ENCODE results near the gene SLC45A2.

Gene SLC45A2

GRCh38 chr5:34005211-34005610 lies 20.7 kb upstream of the SLC45A2 start:
- no peak for TF ChIP-seq CTCF (IDR thresholded peaks at IDR 0.05)
- H3K4me1 Mint-ChIP-seq, result peaks cover 87% of the 10 kb centered on the region
- H3K36me3 Mint-ChIP-seq (ENCODE audit: low read depth), result peaks cover 34% of the 10 kb centered on the region
- no peak for DNase-seq
- peaks cover 2% of the 10 kb centered on the region for H3K27me3 Mint-ChIP-seq (ENCODE audit: low read depth, poor library complexity)
- no peaks in the 10 kb centered on the region for H3K9me3 Mint-ChIP-seq
- no peak overlapping the region for H3K27ac Mint-ChIP-seq
- no peak overlapping the region for H3K4me3 Mint-ChIP-seq

- H3K4me1 Mint-ChIP-seq, result peaks cover 79% of the 10 kb centered on the region
- H3K4me3 Mint-ChIP-seq, result no peak overlapping the region
- DNase-seq, result no peak
- no peak overlapping the region for H3K27ac Mint-ChIP-seq
- peaks cover 2% of the 10 kb centered on the region for H3K27me3 Mint-ChIP-seq (ENCODE audit: low read depth, poor library complexity)
- H3K36me3 Mint-ChIP-seq (ENCODE audit: low read depth), result peaks cover 38% of the 10 kb centered on the region
- no peaks in the 10 kb centered on the region for H3K9me3 Mint-ChIP-seq
- no peak for TF ChIP-seq CTCF (IDR thresholded peaks at IDR 0.05)
Observed at GRCh38 chr5:34003941-34004340, 19.4 kb upstream of the SLC45A2 start.

GRCh38 chr5:34002629-34003328 lies 18.3 kb upstream of the SLC45A2 start:
- peaks cover 2% of the 10 kb centered on the region for H3K27me3 Mint-ChIP-seq (ENCODE audit: low read depth, poor library complexity)
- peaks cover 71% of the 10 kb centered on the region for H3K4me1 Mint-ChIP-seq
- peaks cover 50% of the 10 kb centered on the region for H3K36me3 Mint-ChIP-seq (ENCODE audit: low read depth)
- TF ChIP-seq CTCF (IDR thresholded peaks at IDR 0.05), result no peak
- no peak overlapping the region for H3K4me3 Mint-ChIP-seq
- no peak for DNase-seq
- no peaks in the 10 kb centered on the region for H3K9me3 Mint-ChIP-seq
- no peak overlapping the region for H3K27ac Mint-ChIP-seq

GRCh38 chr5:34001241-34001841 lies 16.8 kb upstream of the SLC45A2 start:
- Mint-ChIP-seq H3K27ac (peak overlapping the region; percentile 95), H3K9me3 (no peaks in the 10 kb centered on the region), H3K27me3 (ENCODE audit: low read depth, poor library complexity) (peaks cover 2% of the 10 kb centered on the region), H3K4me3 (no peak overlapping the region), H3K36me3 (ENCODE audit: low read depth) (peaks cover 57% of the 10 kb centered on the region), H3K4me1 (peaks cover 68% of the 10 kb centered on the region)
- TF ChIP-seq CTCF (IDR thresholded peaks at IDR 0.05), result no peak
- DNase-seq, result no peak

- no peak overlapping the region for H3K4me3 Mint-ChIP-seq
- no peaks in the 10 kb centered on the region for H3K9me3 Mint-ChIP-seq
- peaks cover 50% of the 10 kb centered on the region for H3K36me3 Mint-ChIP-seq (ENCODE audit: low read depth)
- peaks cover 2% of the 10 kb centered on the region for H3K27me3 Mint-ChIP-seq (ENCODE audit: low read depth, poor library complexity)
- no peak for TF ChIP-seq CTCF (IDR thresholded peaks at IDR 0.05)
- peaks cover 68% of the 10 kb centered on the region for H3K4me1 Mint-ChIP-seq
- DNase-seq, result no peak
- no peak overlapping the region for H3K27ac Mint-ChIP-seq
Observed at GRCh38 chr5:33999978-34000377, 15.5 kb upstream of the SLC45A2 start.
